SHP77 treated with DMSO at 0.1 percent for 48 hours (cell line): Measurements from ENCODE around the gene KLHL9.
"Not testable (repeated sequence)": the region's sequence is repeated elsewhere in the genome, so short reads cannot be mapped to it uniquely, and the experiment has no call there.

Experiments
- DNase-seq: peaks from one replicate; lab custom pipeline; 2025; lab: John Stamatoyannopoulos, UW

Gene KLHL9

GRCh38 chr9:21334701-21335632, at the start of gene KLHL9:
Gene KLHL9, minus strand, starts transcription at chr9:21335404. Its CDS starts 545 bp downstream, at chr9:21334859.
- no peak for DNase-seq

DNA sequence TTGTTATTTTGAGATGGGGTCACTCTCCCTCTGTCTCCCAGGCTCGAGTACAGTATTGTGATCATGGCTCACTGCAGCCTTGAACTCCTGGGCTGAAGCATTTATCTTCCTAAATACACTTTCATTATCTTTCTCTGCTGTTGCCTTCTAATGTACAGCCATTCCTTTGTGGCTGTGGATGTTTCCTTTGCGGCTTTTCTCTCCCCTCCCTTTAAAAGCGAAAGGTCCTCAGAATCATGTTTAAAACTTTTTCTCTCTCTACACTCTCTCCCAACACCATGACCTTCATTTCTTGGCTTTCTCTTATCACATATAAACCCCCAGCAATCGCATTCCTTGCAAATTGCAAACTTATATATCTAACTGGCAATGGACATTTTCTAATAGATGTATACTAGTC, 48.4 kb upstream of the KLHL9 start:
- DNase-seq = no peak

DNA sequence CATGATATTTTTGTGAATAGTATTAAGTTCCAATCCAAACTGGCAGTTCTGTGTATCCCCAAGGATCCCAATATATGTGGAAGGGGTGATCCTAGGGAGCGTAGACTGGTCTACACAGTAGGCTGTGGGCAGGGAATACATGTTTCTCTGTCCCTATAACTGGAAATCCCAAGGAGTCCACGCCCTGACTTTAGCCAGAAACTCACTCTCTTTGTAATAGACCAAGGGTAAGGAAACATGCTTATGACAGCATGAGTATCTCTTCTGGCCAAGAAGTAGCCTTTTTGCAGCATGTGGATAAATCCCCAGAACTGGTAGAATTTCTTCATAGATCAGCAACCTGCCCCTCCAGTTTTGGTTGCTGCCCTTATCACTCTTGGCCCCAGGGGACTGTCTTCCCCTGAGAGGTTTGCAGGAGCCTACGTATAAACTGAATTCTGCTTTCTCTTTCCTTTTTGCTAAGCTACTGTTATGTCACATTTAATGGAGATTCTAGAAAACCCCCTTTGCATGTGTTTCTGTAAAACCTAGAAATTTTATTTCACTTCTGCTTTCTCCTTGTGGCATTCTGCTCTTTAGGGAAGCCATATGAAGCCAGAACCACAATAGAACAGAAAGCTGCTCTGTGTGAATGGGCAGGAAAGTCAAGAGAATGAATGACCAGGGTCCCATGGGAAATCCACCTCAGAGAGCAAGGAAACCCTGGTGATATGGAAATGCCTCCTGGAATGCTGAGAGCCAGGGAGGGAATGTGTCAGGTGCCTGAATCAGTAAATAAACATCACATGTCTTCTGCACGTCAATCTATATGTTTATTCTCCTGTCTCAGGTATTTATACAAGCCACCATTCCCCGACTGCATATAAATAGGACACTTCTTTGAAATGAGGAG, 46.5 kb upstream of the KLHL9 start:
- no peak for DNase-seq

- not testable (repeated sequence) for DNase-seq
Observed at GRCh38 chr9:21371467-21371866, 36.3 kb upstream of the KLHL9 start.

DNA sequence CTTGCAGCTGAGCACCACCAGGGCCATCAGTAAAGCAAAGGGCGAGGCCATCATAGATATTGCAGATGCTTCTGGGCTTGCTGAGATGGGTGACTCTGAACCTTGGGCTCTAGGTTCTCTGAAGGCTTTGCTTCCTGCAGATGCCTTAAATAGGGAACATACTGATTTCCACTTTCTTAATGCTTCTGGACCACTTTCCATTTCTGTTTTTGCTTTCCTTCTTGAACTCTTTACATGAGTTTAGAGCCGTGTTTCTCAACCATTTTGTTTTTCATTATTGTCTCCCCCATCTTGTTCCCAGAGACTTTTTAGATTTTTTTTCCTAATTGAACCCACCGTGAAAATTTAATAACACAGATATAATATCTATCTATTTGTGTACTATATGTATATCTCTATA, 32.8 kb upstream of the KLHL9 start, which contains the start of gene IFNA13:
Gene IFNA13, minus strand, starts transcription at position 101 of the 400 bp plus-strand sequence. Its CDS starts 47 bp downstream, at position 54.
- DNase-seq = no peak

DNA sequence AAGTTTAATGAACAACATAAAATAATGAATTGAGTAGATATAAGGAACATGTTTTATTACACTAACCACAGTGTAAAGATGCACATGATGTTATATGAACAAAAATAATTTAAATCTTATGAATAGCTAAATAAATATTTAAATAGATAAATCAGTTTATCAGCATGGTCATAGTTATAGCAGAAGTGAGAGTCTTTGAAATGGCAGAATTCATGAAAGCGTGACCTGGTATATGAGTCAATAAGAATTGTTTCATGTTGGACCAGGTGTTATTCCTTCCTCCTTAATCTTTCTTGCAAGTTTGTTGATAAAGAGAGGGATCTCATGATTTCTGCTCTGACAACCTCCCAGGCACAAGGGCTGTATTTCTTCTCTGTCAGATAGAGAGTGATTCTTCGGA, 32.0 kb upstream of the KLHL9 start:
- not testable (repeated sequence) for DNase-seq

DNA sequence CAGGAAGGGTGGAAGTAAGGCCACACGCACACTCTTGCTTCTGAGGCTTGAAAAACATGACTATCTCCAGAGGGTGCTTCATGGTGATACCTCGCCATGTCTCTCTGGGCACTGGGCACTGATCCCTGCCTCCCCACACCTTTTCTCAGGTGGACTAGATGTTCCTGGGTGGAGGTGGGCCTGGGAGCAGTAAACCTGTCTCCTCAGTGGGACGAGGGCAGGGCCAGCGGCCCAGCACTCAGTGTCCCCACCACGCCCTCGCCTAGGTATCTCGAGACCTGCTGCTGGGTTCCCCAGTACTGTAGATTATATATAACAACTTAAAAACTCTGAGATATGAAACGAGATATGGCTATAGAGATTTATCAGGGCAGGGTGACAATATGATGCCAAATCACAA, 27.1 kb upstream of the KLHL9 start:
- no peak for DNase-seq

DNA sequence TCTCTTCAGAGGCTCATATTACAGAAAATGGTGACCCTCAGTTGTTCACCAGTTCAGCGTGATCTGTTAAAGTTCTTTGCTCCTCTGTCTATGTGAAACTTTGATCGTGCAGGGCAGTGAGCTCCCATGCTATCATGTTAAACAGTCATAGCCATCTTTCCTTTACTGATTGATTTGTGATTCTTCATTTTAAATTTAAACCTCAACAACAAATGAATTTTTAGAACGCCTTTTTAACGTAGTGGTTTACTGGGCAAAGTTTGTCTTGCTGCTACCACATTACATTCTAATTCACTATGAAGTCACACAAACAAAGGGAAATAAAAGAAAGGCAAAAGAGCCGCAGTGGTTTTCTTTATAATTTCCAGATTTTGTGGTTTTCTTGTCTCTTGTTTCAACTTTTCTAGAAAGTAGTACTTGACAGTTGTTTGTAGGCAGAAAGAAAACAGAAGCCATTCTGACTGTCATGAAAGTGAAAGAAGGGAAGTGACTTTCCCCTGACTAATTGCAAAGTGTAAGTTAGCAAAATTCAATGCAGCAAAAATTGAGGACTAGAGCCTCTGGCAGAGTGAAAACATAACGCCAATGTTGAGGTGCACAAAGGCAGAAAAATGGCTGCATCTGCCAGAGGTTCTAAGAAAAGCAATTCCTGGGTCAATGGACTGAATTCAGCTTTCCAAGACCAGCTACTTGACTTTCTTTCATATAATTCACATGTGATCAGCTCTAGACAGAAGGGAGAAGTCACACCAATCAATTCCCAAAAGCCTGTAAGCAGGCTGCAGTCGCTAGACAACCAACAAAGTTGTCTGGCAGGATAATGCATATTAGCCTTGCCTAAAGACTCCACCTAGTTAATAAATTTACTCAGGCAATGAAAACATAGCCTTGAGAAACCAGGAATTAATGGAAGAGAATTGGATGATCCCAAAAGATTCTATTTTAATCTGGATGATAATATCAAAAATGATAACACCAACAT, 22.6 kb upstream of the KLHL9 start:
- no peak for DNase-seq

- DNase-seq = no peak
Observed at GRCh38 chr9:21350787-21351186, 15.6 kb upstream of the KLHL9 start, which contains the start of gene IFNA6. Gene IFNA6, minus strand, starts transcription at chr9:21350887. Its CDS starts 0 bp downstream, at chr9:21350887.

DNA sequence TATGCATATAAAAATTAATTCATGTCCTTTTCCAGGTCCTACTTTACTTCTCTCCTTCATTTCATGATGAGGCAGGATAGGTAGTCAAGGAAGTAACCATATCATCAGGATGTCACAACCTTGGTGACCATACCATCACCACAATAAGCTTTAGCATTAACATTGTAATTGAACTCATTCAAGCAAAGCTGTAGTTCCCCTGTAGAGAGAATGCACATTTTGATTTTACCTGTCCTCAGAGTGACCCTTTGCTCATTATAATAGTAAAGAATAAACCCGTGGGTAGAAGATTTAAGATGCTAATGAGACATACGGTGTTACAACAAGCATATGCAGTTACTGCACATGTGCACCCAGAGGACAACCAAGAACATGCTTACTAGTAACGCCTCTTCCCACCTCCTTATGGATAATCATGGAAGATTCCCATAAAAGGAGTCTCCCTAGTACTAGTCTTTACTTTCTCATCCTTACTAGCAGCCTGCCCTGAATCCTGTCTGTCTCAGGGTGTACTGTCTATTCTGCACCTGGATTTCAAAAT, 13.3 kb upstream of the KLHL9 start:
- no peak for DNase-seq

GRCh38 chr9:21340735-21341134, 5.5 kb upstream of the KLHL9 start:
- DNase-seq = no peak

GRCh38 chr9:21336457-21336856, 1.3 kb upstream of the KLHL9 start:
- no peak for DNase-seq

GRCh38 chr9:21333226-21333625, 2.0 kb downstream of the KLHL9 start:
- no peak for DNase-seq

- no peak for DNase-seq
Observed at GRCh38 chr9:21331676-21332402, 3.4 kb downstream of the KLHL9 start.

DNA sequence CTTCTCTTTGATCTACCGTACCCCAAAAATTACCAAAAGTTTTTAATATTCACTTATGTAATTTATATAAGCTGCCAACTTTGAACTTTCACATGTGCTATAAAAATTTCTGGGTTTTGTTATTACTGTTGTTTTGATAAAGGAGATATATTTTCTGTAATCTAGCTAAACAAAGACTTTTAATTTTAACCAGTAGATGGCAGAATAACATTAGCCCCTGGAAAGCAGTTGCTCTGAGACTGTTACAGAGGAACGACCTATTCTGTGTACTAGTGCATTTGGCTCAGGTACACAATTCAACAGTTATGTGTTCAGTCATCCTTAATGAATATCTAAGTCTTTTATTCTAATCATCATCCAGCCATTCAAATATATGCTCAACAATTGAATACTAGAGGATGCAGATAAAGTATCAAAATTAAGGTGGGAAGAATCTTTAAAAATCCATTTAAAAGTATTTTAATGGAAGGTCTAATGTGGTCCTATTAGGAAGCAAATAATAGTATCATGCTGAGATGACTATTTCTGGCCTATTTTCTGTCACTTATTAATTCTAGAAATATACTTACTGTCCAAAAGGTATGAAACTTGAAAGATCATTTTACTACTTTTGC, 8.6 kb downstream of the KLHL9 start:
- no peak for DNase-seq

GRCh38 chr9:21324047-21324446, 11.2 kb downstream of the KLHL9 start:
- no peak for DNase-seq

DNA sequence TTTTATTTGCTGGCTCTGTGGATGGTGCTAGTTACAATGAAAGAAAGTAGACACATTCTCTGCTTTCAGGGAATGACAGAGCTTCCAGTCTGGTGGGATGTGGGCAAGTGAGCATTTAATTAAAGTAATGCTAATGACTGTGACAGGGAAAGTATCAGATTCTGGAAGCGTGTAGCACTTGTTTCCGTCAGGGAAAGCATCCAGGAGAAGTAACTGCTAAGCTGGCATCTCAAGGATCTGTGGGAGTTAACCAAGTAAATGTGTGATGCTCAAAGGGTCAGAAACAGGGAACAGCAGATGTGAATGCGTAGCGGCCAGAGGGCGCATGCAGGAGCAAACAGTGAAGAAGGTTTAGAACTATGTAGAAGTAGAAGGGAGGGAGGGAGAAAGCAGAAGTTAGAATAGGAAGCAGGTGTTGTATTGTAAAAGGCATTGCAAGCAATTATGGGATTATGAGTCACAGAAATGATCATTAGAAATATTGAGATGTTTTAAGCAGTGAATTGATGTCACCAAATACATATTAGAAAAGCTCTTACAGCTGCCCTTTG, 12.2 kb downstream of the KLHL9 start:
- no peak for DNase-seq

DNA sequence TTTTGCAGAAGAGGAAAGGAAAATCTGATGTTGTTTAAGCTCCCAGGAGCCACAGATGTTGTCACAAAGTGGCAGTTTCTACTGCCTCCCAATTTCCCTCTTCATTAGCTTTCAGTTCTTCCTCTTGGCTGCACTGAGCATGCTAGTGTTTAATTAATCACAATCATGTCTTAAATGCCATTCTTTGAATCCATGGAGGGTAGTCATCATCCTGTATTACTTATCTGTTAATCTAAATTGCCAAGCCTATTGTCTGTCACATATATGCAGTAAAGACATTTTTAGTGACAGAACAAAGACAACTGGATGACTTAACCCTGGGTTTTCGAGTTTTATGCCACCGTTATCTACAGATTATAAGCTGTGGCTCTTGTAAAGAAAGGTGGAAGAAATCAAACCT, 14.7 kb downstream of the KLHL9 start:
- DNase-seq = no peak
